ENCODE data around the gene USP32.

Gene USP32

DNA sequence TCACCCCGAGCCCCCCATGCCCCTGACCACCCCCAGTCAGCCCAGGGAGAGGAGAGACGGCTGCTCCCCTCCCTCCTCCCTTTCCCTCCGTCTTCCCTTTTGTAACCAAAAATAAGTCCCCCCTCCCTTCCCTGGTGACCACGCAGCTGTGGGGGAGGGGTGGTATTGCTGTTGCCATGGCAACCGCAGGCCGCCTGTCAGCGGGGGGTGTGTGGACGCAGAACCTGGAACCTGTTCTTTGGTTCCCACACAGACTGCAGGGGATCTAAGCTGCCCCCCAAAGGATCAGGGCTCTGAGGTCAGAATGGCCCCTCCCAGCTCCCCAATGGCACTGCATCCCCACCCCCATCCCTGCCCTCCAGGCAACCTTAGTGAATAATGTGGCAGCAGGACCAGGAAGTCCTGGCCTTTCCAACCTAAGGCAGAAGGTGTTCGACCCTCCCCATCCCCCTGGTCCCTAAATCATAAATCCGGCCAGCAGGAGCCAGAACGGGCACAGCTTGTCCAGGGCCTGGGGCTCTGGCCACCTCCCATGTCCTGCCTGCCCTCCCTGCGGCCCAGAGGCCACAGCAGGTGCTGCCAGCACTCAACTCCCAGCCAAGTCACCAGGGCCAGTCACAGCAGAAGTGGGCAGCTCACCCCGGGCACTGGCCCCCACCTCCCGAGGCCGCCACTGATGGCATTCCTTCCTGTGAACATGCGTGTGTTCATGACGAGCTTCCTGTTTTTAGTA, 230.2 kb downstream of the USP32 start:
- no peaks in the 10 kb centered on the region for H3K27me3 ChIP-seq (ENCODE audit: low read length)
- no peak overlapping the region for H3K4me2 ChIP-seq (ENCODE audit: low read depth, low read length, poor library complexity, severe bottlenecking)
- H3K4me3 ChIP-seq (ENCODE audit: insufficient read depth, low read length, poor library complexity, severe bottlenecking) = no peak overlapping the region
- no peaks in the 10 kb centered on the region for H3F3A ChIP-seq (ENCODE audit: insufficient read depth)
- H3K9me3 ChIP-seq (ENCODE audit: insufficient read depth, low read length) = no peaks in the 10 kb centered on the region
- no peak for TF ChIP-seq EZH2phosphoT487 (conservative IDR thresholded peaks at IDR 0.05; ENCODE audit: low read length)
- TF ChIP-seq, protein P1, sequence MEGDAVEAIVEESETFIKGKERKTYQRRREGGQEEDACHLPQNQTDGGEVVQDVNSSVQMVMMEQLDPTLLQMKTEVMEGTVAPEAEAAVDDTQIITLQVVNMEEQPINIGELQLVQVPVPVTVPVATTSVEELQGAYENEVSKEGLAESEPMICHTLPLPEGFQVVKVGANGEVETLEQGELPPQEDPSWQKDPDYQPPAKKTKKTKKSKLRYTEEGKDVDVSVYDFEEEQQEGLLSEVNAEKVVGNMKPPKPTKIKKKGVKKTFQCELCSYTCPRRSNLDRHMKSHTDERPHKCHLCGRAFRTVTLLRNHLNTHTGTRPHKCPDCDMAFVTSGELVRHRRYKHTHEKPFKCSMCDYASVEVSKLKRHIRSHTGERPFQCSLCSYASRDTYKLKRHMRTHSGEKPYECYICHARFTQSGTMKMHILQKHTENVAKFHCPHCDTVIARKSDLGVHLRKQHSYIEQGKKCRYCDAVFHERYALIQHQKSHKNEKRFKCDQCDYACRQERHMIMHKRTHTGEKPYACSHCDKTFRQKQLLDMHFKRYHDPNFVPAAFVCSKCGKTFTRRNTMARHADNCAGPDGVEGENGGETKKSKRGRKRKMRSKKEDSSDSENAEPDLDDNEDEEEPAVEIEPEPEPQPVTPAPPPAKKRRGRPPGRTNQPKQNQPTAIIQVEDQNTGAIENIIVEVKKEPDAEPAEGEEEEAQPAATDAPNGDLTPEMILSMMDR (IDR thresholded peaks at IDR 0.05; ENCODE audit: insufficient read depth, low read length, poor library complexity, severe bottlenecking) = no peak
- H3K9me2 ChIP-seq (replicated peaks; ENCODE audit: insufficient read depth, low read length) = no peaks in the 10 kb centered on the region
- H3K27ac ChIP-seq (ENCODE audit: low read depth, low read length) = no peak overlapping the region
- no peak overlapping the region for H3K9ac ChIP-seq (ENCODE audit: low read length)
- H2AFZ ChIP-seq (ENCODE audit: low read depth, low read length, severe bottlenecking) = no peak overlapping the region
- H3K36me3 ChIP-seq (ENCODE audit: low read length) = no peaks in the 10 kb centered on the region
- no peaks in the 10 kb centered on the region for H4K20me1 ChIP-seq (ENCODE audit: low read depth, low read length)
- H3K79me2 ChIP-seq (ENCODE audit: insufficient read depth, low read length) = no peaks in the 10 kb centered on the region

DNA sequence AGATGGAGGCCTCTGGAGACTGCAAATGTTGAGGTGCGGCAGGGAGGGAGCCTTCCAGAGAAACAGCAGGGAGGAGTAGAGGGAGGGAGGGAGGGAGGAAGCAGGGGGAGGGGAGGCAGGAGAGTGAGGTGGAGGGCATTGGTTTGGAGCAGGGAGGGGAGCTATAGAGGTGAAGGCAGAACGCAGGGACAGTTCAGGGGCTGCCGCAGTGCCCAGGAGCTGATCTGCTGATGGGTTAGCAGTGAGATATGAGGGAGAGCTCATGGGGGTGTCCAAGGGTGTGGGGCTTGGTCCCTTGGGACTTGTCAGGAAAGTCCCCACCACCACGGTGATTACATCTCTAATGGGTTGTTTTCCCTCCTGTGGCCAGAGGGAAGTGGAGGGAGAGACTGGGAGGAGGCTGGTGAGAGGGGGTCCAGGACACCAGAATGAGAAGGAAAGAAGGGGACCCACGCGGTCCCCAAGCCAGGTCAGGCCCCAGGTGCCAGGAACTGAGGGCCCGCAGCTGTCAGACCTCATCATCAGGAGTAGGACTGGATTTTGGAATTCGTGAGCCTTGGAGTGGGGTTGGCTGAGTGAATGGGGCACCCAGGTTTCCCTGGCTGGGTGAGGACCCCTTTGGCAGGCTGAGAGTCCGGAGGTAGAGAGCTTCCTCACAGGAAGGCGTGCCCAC, 231.0 kb downstream of the USP32 start:
- Histone ChIP-seq H3K9me2 (replicated peaks; ENCODE audit: insufficient read depth, low read length) (no peaks in the 10 kb centered on the region), H3K9me3 (ENCODE audit: insufficient read depth, low read length) (no peaks in the 10 kb centered on the region), H3K9ac (ENCODE audit: low read length) (no peak overlapping the region), H3K27ac (ENCODE audit: low read depth, low read length) (no peak overlapping the region), H3K79me2 (ENCODE audit: insufficient read depth, low read length) (no peaks in the 10 kb centered on the region), H3K4me3 (ENCODE audit: insufficient read depth, low read length, poor library complexity, severe bottlenecking) (no peak overlapping the region), H4K20me1 (ENCODE audit: low read depth, low read length) (no peaks in the 10 kb centered on the region), H3F3A (ENCODE audit: insufficient read depth) (no peaks in the 10 kb centered on the region), H3K4me2 (ENCODE audit: low read depth, low read length, poor library complexity, severe bottlenecking) (no peak overlapping the region), H3K27me3 (ENCODE audit: low read length) (no peaks in the 10 kb centered on the region), H2AFZ (ENCODE audit: low read depth, low read length, severe bottlenecking) (no peak overlapping the region), H3K36me3 (ENCODE audit: low read length) (no peaks in the 10 kb centered on the region)
- TF ChIP-seq, protein P1 (IDR thresholded peaks at IDR 0.05; ENCODE audit: insufficient read depth, low read length, poor library complexity, severe bottlenecking) = no peak
- TF ChIP-seq EZH2phosphoT487 (conservative IDR thresholded peaks at IDR 0.05; ENCODE audit: low read length) = no peak

DNA sequence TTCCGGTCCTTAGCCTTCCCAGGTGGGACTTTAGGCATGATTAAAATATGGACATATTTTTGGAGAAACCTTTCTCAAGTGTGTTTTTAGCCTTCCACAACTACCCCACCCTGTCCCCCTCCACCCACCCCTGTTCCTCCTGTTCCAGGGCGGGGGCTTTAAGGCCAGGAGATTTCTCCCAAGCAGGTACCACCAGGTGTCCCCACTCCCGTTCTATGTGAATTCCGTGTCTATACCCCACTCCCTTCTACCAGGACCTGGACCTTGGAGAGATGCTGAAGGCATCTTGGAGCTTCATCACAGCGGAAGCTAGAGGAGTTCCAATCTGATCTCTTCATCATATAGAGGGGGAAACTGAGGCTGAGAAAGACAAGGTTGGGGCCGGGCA, 232.5 kb downstream of the USP32 start:
- Histone ChIP-seq H3K9me3 (ENCODE audit: insufficient read depth, low read length) (no peaks in the 10 kb centered on the region), H3K9ac (ENCODE audit: low read length) (no peak overlapping the region), H3K4me3 (ENCODE audit: insufficient read depth, low read length, poor library complexity, severe bottlenecking) (no peak overlapping the region), H3K27ac (ENCODE audit: low read depth, low read length) (no peak overlapping the region), H3K36me3 (ENCODE audit: low read length) (no peaks in the 10 kb centered on the region), H3K79me2 (ENCODE audit: insufficient read depth, low read length) (no peaks in the 10 kb centered on the region), H3K27me3 (ENCODE audit: low read length) (no peaks in the 10 kb centered on the region), H4K20me1 (ENCODE audit: low read depth, low read length) (no peaks in the 10 kb centered on the region), H2AFZ (ENCODE audit: low read depth, low read length, severe bottlenecking) (no peak overlapping the region), H3K9me2 (replicated peaks; ENCODE audit: insufficient read depth, low read length) (no peaks in the 10 kb centered on the region), H3K4me2 (ENCODE audit: low read depth, low read length, poor library complexity, severe bottlenecking) (no peak overlapping the region), H3F3A (ENCODE audit: insufficient read depth) (no peaks in the 10 kb centered on the region)
- TF ChIP-seq EZH2phosphoT487 (conservative IDR thresholded peaks at IDR 0.05; ENCODE audit: low read length) = no peak
- TF ChIP-seq, protein P1 (IDR thresholded peaks at IDR 0.05; ENCODE audit: insufficient read depth, low read length, poor library complexity, severe bottlenecking) = no peak

Measured in SU-DHL-6 (cell line).